Right atrium auricular region (tissue), 2 donors: ENCODE data around the gene EPM2AIP1. TPM values are rescaled to one million over a fixed set of nuclear protein-coding genes. Genes with fewer than 3 reads are reported as not detected.

ENCODE experiments used
- DNase-seq: peaks from one replicate; pipeline ENCODE4 v3.0.0-alpha.2; 2019; ENCODE audit warnings: low spot score
- H3K27ac ChIP-seq, 2 donors: fragments of 200-600 bp; sonication (generic); 1 replicate in 1 of 2; 2 replicates in 1 of 2; pipeline ENCODE4 v1.5.1; 2016 to 2019
- H3K27me3 ChIP-seq, 2 donors: fragments of 200-600 bp; sonication (generic); one replicate each; pipeline versions ENCODE4 v1.5.1 to v1.6.0; 2017 to 2019
- H3K36me3 ChIP-seq: fragments of 200-600 bp; sonication (generic); one replicate; pipeline ENCODE4 v1.5.1; 2016
- H3K4me1 ChIP-seq, 2 donors: fragments of 200-600 bp; sonication (generic); one replicate each; pipeline versions ENCODE4 v1.5.1 to v1.6.0; 2017 to 2019
- H3K4me3 ChIP-seq, 2 donors: fragments of 200-600 bp; sonication (generic); 1 replicate in 1 of 2; 2 replicates in 1 of 2; pipeline ENCODE4 v1.5.1; 2017 to 2019; ENCODE audit warnings: mild to moderate bottlenecking in 1 of 2, moderate library complexity in 1 of 2
- H3K9me3 ChIP-seq, 2 donors: fragments of 200-600 bp; sonication (generic); one replicate each; pipeline ENCODE4 v1.5.1; 2019
- CTCF ChIP-seq, 2 donors: fragments of 200-600 bp; sonication (generic); IDR thresholded peaks; one replicate each; pipeline ENCODE4 v1.5.1; 2019; ENCODE audit warnings: antibody characterized with exemption in 2 of 2
- total RNA-seq, 2 donors: library from RNA; depleted of rRNA; stranded (reverse); fragments of >200 nt; gene quantifications; one replicate each; pipeline ENCODE4 v1.1.0, GENCODE V29; 2016

The EPM2AIP1 gene
- total RNA-seq, 2 donors from 2014 or later, result 10.3 TPM

- no peak for TF ChIP-seq CTCF (IDR thresholded peaks at IDR 0.05)
- DNase-seq, result peak; percentile 78
- Histone ChIP-seq H3K36me3 (peaks cover 23% of the 10 kb centered on the region), H3K27me3 (no peaks in the 10 kb centered on the region), H3K9me3 (no peaks in the 10 kb centered on the region), H3K27ac (peak overlapping the region; percentile 70 to 77), H3K4me3 (no peak overlapping the region), H3K4me1 (peaks cover 0 to 66% of the 10 kb centered on the region in 2 donors)
Observed at GRCh38 chr3:37028329-37028728, 35.4 kb upstream of the EPM2AIP1 start.

GRCh38 chr3:37026851-37027250 is 33.9 kb upstream of the EPM2AIP1 start:
- H3K4me1 ChIP-seq, result peaks cover 0 to 55% of the 10 kb centered on the region in 2 donors

GRCh38 chr3:37025561-37026335 is 32.8 kb upstream of the EPM2AIP1 start:
- Histone ChIP-seq H3K9me3 (no peaks in the 10 kb centered on the region), H3K4me1 (peaks cover 0 to 44% of the 10 kb centered on the region in 2 donors), H3K27me3 (no peaks in the 10 kb centered on the region), H3K27ac (peak overlapping the region; percentile 16 to 48), H3K4me3 (no peak overlapping the region), H3K36me3 (peaks cover 48% of the 10 kb centered on the region)
- no peak for TF ChIP-seq CTCF (IDR thresholded peaks at IDR 0.05)
- DNase-seq, result no peak

More at GRCh38 chr3:37026851-37027250, 33.9 kb upstream of the EPM2AIP1 start:
- H3K4me3 ChIP-seq, result no peak overlapping the region
- no peak for DNase-seq
- H3K27ac ChIP-seq, result peak overlapping the region in 1 of 2 donors; percentile 48
- TF ChIP-seq CTCF (IDR thresholded peaks at IDR 0.05), result no peak
- no peaks in the 10 kb centered on the region for H3K27me3 ChIP-seq
- no peaks in the 10 kb centered on the region for H3K9me3 ChIP-seq
- H3K36me3 ChIP-seq, result peaks cover 37% of the 10 kb centered on the region

- DNase-seq, result no peak
- no peaks in the 10 kb centered on the region for H3K27me3 ChIP-seq
- peak overlapping the region in 1 of 2 donors; percentile 21 for H3K27ac ChIP-seq
- peaks cover 0 to 36% of the 10 kb centered on the region in 2 donors for H3K4me1 ChIP-seq
- peaks cover 57% of the 10 kb centered on the region for H3K36me3 ChIP-seq
- H3K9me3 ChIP-seq, result no peaks in the 10 kb centered on the region
- no peak overlapping the region for H3K4me3 ChIP-seq
- no peak for TF ChIP-seq CTCF (IDR thresholded peaks at IDR 0.05)
Observed at GRCh38 chr3:37024820-37025405, 32.0 kb upstream of the EPM2AIP1 start.

- Histone ChIP-seq H3K27me3 (no peaks in the 10 kb centered on the region), H3K27ac (no peak overlapping the region), H3K36me3 (peaks cover 65% of the 10 kb centered on the region), H3K4me1 (peaks cover 0 to 30% of the 10 kb centered on the region in 2 donors), H3K4me3 (no peak overlapping the region), H3K9me3 (no peaks in the 10 kb centered on the region)
- TF ChIP-seq CTCF (IDR thresholded peaks at IDR 0.05), result peak in 1 of 2 donors; percentile 60
- no peak for DNase-seq
Observed at GRCh38 chr3:37024092-37024491, 31.2 kb upstream of the EPM2AIP1 start.
